ENCODE results near the gene TECPR1. TPM values are rescaled to one million over a fixed set of nuclear protein-coding genes. Genes with fewer than 3 reads are reported as not detected.

The TECPR1 gene
- total RNA-seq, 1 experiment from 2014 or later = 13.9 TPM

- Histone ChIP-seq H3T11ph (ENCODE audit: low read length) (no peak overlapping the region), H3K9ac (ENCODE audit: extremely low read depth, insufficient read length, low read length) (no peak overlapping the region), H2BK12ac (ENCODE audit: insufficient read length, low read depth, low read length) (no peak overlapping the region), H3K79me2 (ENCODE audit: insufficient read depth, low read length) (no peaks in the 10 kb centered on the region), H3K79me1 (ENCODE audit: insufficient read depth, low read depth, low read length, poor library complexity, severe bottlenecking) (no peaks in the 10 kb centered on the region), H2BK15ac (ENCODE audit: low read depth, low read length) (no peak overlapping the region), H3K4ac (ENCODE audit: low read depth, low read length) (no peak overlapping the region), H4K5ac (ENCODE audit: insufficient read length, low read depth, low read length) (no peak overlapping the region), H3K9me3 (ENCODE audit: control insufficient read depth, low read depth, low read length) (no peaks in the 10 kb centered on the region), H3K23me2 (ENCODE audit: insufficient read length, low read depth, low read length, poor library complexity, severe bottlenecking) (peaks cover 2% of the 10 kb centered on the region), H2BK5ac (ENCODE audit: insufficient read length, low read length) (no peak overlapping the region), H3K4me2 (ENCODE audit: insufficient read depth, insufficient read length, low read length) (no peak overlapping the region), H3K4me1 (ENCODE audit: insufficient read depth, low read length) (no peaks in the 10 kb centered on the region), H2AFZ (ENCODE audit: low read length) (no peak overlapping the region), H4K8ac (replicated peaks; ENCODE audit: insufficient read length, low read depth, low read length) (no peak overlapping the region), H2AK5ac (ENCODE audit: insufficient read length, low read length) (no peak overlapping the region), H3K18ac (ENCODE audit: insufficient read length, low read depth, low read length) (no peak overlapping the region), H3K14ac (ENCODE audit: insufficient read depth, low read length) (no peak overlapping the region), H3K56ac (ENCODE audit: insufficient read length, low read depth, low read length) (no peak overlapping the region), H2BK20ac (ENCODE audit: low read depth, low read length, poor library complexity, severe bottlenecking) (no peak overlapping the region), H3K27ac (ENCODE audit: insufficient read length, low read depth, low read length) (no peak overlapping the region), H2BK120ac (ENCODE audit: low read depth, low read length, poor library complexity, severe bottlenecking) (no peak overlapping the region), H3K27me3 (ENCODE audit: insufficient read depth, low read length) (no peaks in the 10 kb centered on the region), H3K23ac (ENCODE audit: insufficient read length, low read depth, low read length) (no peak overlapping the region), H4K91ac (ENCODE audit: insufficient read length, low read depth, low read length) (no peak overlapping the region), H4K20me1 (ENCODE audit: control insufficient read depth, insufficient read depth, insufficient read length) (no peaks in the 10 kb centered on the region)
- WGBS (ENCODE audit: extremely low coverage, insufficient read length, low lambda C conversion rate) = no CpG with 5 or more reads among the region's 10 CpGs
- no peaks in the 10 kb centered on the region for H3K9me3 Mint-ChIP-seq
- peaks cover 0 to 3% (median 0%) of the 10 kb centered on the region in 3 experiments; a peak in 2 of 7 replicates for H3K36me3 Mint-ChIP-seq (ENCODE audit: insufficient read depth in 1 of 3, low read depth in 3 of 3)
- H3K4me1 Mint-ChIP-seq = peaks cover 0 to 3% of the 10 kb centered on the region in 2 experiments; a peak in 1 of 4 replicates
- H3K4me3 Mint-ChIP-seq = no peak overlapping the region
- TF ChIP-seq, protein P1, sequence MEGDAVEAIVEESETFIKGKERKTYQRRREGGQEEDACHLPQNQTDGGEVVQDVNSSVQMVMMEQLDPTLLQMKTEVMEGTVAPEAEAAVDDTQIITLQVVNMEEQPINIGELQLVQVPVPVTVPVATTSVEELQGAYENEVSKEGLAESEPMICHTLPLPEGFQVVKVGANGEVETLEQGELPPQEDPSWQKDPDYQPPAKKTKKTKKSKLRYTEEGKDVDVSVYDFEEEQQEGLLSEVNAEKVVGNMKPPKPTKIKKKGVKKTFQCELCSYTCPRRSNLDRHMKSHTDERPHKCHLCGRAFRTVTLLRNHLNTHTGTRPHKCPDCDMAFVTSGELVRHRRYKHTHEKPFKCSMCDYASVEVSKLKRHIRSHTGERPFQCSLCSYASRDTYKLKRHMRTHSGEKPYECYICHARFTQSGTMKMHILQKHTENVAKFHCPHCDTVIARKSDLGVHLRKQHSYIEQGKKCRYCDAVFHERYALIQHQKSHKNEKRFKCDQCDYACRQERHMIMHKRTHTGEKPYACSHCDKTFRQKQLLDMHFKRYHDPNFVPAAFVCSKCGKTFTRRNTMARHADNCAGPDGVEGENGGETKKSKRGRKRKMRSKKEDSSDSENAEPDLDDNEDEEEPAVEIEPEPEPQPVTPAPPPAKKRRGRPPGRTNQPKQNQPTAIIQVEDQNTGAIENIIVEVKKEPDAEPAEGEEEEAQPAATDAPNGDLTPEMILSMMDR (conservative IDR thresholded peaks at IDR 0.05) = no peak
- H3K27me3 Mint-ChIP-seq (ENCODE audit: low read depth) = no peaks in the 10 kb centered on the region
- no peak for DNase-seq
- no peak overlapping the region for H3K27ac Mint-ChIP-seq
These were observed 17.4 kb downstream of the TECPR1 start for GRCh38 chr7:98234429-98235147.
